K562 treated with DMSO at 1 percent for 48 hours (cell line): ENCODE results near the gene ZBTB11. TPM values are rescaled to one million over a fixed set of nuclear protein-coding genes. Genes with fewer than 3 reads are reported as not detected.

Source experiments
- total RNA-seq: library from RNA; unstranded; fragments of 300-600 nt; gene quantifications from 2 replicates; pipeline ENCODE4 v1.2.3, GENCODE V29; 2022; ENCODE audit warnings: low replicate concordance; ENCODE audit errors: extremely low read depth

Gene ZBTB11
- total RNA-seq = not detected in 2 replicates

GRCh38 chr3:101676765-101677435, at the start of gene ZBTB11:
ZBTB11 (minus strand) TSS chr3:101677132; CDS start chr3:101676914, 218 bp downstream.

GRCh38 chr3:101724329-101725193, 47.6 kb upstream of the ZBTB11 start, which contains the start of gene CEP97:
CEP97 (plus strand) TSS chr3:101724614; CDS start chr3:101724677, 63 bp downstream.

Other genes starting within 250 kb of the ZBTB11 start
- not detected in 2 replicates for gene SENP7, start 163.9 kb downstream of the ZBTB11 start, total RNA-seq
- not detected in 2 replicates for gene TRMT10C, start 115.3 kb downstream of the ZBTB11 start, total RNA-seq
- gene PCNP, start 103.0 kb downstream of the ZBTB11 start, total RNA-seq = not detected in 2 replicates
- not detected in 2 replicates for gene RPL24, start 9.6 kb upstream of the ZBTB11 start, total RNA-seq
- not detected in 2 replicates for gene CEP97, start 47.5 kb upstream of the ZBTB11 start, total RNA-seq
- gene NXPE3, start 102.1 kb upstream of the ZBTB11 start, total RNA-seq = not detected in 2 replicates
- gene NFKBIZ, start 172.4 kb upstream of the ZBTB11 start, total RNA-seq = not detected in 2 replicates